Thyroid gland (tissue), 4 donors: ENCODE data around the gene NAP1L5.

Experiments used
- CTCF ChIP-seq, 6 experiments: fragments of 200-600 bp in 3 of 6; fragments of 450-650 bp in 3 of 6; sonication (generic) in 3 of 6; IDR thresholded peaks; one replicate each; pipeline ENCODE4 v1.5.1; 2016 to 2019; ENCODE audit warnings: antibody characterized with exemption in 6 of 6, mild to moderate bottlenecking in 2 of 6, inconsistent platforms in 1 of 6, moderate library complexity in 1 of 6
- POLR2A ChIP-seq, 2 donors: fragments of 450-650 bp; IDR thresholded peaks; one replicate each; pipeline ENCODE4 v1.6.1; 2017; ENCODE audit warnings: antibody characterized with exemption in 2 of 2, mild to moderate bottlenecking in 2 of 2, moderate library complexity in 1 of 2

- TF ChIP-seq POLR2A (IDR thresholded peaks at IDR 0.05) (no peak), CTCF (IDR thresholded peaks at IDR 0.05) (no peak)
Measured at GRCh38 chr4:88649716-88650115, 47.9 kb downstream of the NAP1L5 start.
